Testis (tissue), 3 donors: ENCODE measurements around the gene CDH19. TPM values are rescaled to one million over a fixed set of nuclear protein-coding genes. Genes with fewer than 3 reads are reported as not detected.

Experiments
- DNase-seq: peaks from one replicate; pipeline ENCODE4 v3.0.0-alpha.2; 2019
- H3K27ac ChIP-seq, 2 donors: fragments of 200-600 bp; sonication (generic); one replicate each; pipeline ENCODE4 v1.5.1; 2019
- H3K27me3 ChIP-seq: fragments of 200-600 bp; sonication (generic); one replicate; pipeline ENCODE4 v1.5.1; 2019
- H3K36me3 ChIP-seq: fragments of 200-600 bp; sonication (generic); one replicate; pipeline ENCODE4 v1.5.1; 2017; ENCODE audit warnings: low read depth; ENCODE audit errors: missing control alignments
- H3K4me1 ChIP-seq: fragments of 200-600 bp; sonication (generic); one replicate; pipeline ENCODE4 v1.5.1; 2019
- H3K4me3 ChIP-seq, 2 donors: fragments of 200-600 bp; sonication (generic); one replicate each; pipeline ENCODE4 v1.5.1; 2017 to 2019
- H3K9me3 ChIP-seq: fragments of 200-600 bp; sonication (generic); one replicate; pipeline ENCODE4 v1.5.1; 2017
- POLR2A ChIP-seq: fragments of 450-650 bp; IDR thresholded peaks from one replicate; pipeline ENCODE4 v1.6.1; 2017; ENCODE audit warnings: antibody characterized with exemption, mild to moderate bottlenecking, moderate library complexity
- WGBS, 2 donors: methylation state at CpG; one replicate each; pipeline ENCODE4 v1.1.5; 2018; 5-methylcytosine and 5-hydroxymethylcytosine counted together
- intact Hi-C: fragments of 100-400 bp; cut with DNase I; formaldehyde crosslinking; loops from one replicate; pipeline ENCODE4 v1.15.1; 2023; ENCODE audit warnings: low total_unique reads
- polyA plus RNA-seq: library from polyadenylated mRNA; stranded (reverse); fragments of 350-450 nt; fragmentation: Illumina TruSeq; extraction: RNeasy Lipid Tissue Mini Kit (QIAGEN cat#74804); gene quantifications from one replicate; pipeline ENCODE4 v1.2.3, GENCODE V29; 2014; ENCODE audit warnings: low read depth, low replicate concordance; ENCODE audit not compliant: insufficient read depth
- total RNA-seq, 2 donors: library from RNA; depleted of rRNA; stranded (reverse); fragments of >200 nt; gene quantifications; one replicate each; pipeline ENCODE4 v1.2.3, GENCODE V29; 2016
- TF ChIP-seq, protein P1 (sequence below), 3 experiments: fragments of 450-650 bp in 2 of 3; fragments of 200-600 bp in 1 of 3; sonication (generic) in 1 of 3; IDR thresholded peaks; one replicate each; pipeline ENCODE4 v1.5.1; 2016 to 2019; ENCODE audit warnings: antibody characterized with exemption in 3 of 3, mild to moderate bottlenecking in 2 of 3, moderate library complexity in 1 of 3

CDH19 gene
- total and polyA plus RNA-seq, 3 donors from 2014 or later: 1.3 to 5.2 (median 3.3) TPM

DNA sequence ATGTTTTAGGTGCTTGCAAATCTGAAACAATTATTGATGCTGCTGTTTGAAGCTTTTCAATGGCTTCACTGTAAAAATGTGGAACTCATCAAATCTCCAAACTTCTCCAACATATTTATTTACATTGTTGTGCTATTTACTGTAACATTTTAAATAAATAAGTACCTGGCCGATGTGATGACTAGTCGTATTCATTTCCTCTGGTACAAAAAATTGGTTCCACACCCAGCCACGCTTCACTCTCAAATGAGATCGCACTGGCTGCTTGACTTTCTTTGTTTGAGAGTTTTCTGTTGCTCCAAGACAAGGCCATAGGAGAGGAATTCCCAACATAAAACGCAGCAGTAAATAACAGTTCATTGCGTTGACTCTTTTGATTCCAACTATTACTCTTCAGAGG lies 32.0 kb downstream of the CDH19 start:
- no peak overlapping the region for H3K27ac ChIP-seq
- no peaks in the 10 kb centered on the region for H3K36me3 ChIP-seq
- TF ChIP-seq, protein P1, sequence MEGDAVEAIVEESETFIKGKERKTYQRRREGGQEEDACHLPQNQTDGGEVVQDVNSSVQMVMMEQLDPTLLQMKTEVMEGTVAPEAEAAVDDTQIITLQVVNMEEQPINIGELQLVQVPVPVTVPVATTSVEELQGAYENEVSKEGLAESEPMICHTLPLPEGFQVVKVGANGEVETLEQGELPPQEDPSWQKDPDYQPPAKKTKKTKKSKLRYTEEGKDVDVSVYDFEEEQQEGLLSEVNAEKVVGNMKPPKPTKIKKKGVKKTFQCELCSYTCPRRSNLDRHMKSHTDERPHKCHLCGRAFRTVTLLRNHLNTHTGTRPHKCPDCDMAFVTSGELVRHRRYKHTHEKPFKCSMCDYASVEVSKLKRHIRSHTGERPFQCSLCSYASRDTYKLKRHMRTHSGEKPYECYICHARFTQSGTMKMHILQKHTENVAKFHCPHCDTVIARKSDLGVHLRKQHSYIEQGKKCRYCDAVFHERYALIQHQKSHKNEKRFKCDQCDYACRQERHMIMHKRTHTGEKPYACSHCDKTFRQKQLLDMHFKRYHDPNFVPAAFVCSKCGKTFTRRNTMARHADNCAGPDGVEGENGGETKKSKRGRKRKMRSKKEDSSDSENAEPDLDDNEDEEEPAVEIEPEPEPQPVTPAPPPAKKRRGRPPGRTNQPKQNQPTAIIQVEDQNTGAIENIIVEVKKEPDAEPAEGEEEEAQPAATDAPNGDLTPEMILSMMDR (IDR thresholded peaks at IDR 0.05): no peak
- no peak for TF ChIP-seq POLR2A
- H3K9me3 ChIP-seq: no peaks in the 10 kb centered on the region
- intact Hi-C loops: no loop called here
- H3K27me3 ChIP-seq: no peaks in the 10 kb centered on the region
- H3K4me1 ChIP-seq: no peaks in the 10 kb centered on the region
- no peak overlapping the region for H3K4me3 ChIP-seq
- no peak for DNase-seq
- WGBS, 2 donors: 33 to 36% methylated on average over 6 of the region's 6 CpGs

GRCh38 chr18:66566616-66567015 lies 37.3 kb downstream of the CDH19 start:
- TF ChIP-seq POLR2A: no peak
- TF ChIP-seq, protein P1 (IDR thresholded peaks at IDR 0.05): no peak
- WGBS, 2 donors: 86 to 93% methylated on average over 5 of the region's 5 CpGs

GRCh38 chr18:66564236-66564635 lies 39.7 kb downstream of the CDH19 start:
- Histone ChIP-seq H3K4me3 (no peak overlapping the region), H3K36me3 (no peaks in the 10 kb centered on the region), H3K9me3 (no peaks in the 10 kb centered on the region), H3K27me3 (no peaks in the 10 kb centered on the region), H3K27ac (no peak overlapping the region), H3K4me1 (no peaks in the 10 kb centered on the region)
- TF ChIP-seq, protein P1 (IDR thresholded peaks at IDR 0.05): no peak
- no peak for TF ChIP-seq POLR2A
- DNase-seq: no peak
- intact Hi-C loops: no loop called here

More at GRCh38 chr18:66566616-66567015, 37.3 kb downstream of the CDH19 start:
- DNase-seq: no peak
- H3K4me3 ChIP-seq: no peak overlapping the region
- H3K36me3 ChIP-seq: no peaks in the 10 kb centered on the region
- intact Hi-C loops: no loop called here
- H3K27ac ChIP-seq: no peak overlapping the region
- H3K9me3 ChIP-seq: no peaks in the 10 kb centered on the region
- H3K27me3 ChIP-seq: no peaks in the 10 kb centered on the region
- no peaks in the 10 kb centered on the region for H3K4me1 ChIP-seq

DNA sequence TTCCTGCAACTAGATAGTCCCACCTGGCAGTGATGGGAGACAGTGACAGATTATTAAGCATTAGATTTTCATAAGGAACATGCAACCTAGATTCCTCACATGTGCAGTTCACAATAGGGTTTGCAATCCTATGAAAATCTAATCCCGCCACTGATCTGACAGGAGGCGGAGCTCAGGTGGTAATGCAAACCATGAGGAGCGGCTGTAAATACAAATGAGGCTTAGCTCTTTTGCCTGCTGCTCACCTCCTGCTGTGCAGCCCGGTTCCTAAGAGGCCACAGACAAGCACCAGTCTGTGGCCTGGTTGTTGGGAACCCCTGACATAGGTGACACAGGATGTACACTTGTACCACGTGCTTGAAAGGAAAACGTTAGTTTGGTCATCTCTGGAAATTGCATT lies 41.6 kb downstream of the CDH19 start:
- no peaks in the 10 kb centered on the region for H3K36me3 ChIP-seq
- no peaks in the 10 kb centered on the region for H3K27me3 ChIP-seq
- no peak overlapping the region for H3K27ac ChIP-seq
- WGBS, 2 donors: 84 to 92% methylated on average over 6 of the region's 6 CpGs
- H3K9me3 ChIP-seq: no peaks in the 10 kb centered on the region
- H3K4me3 ChIP-seq: no peak overlapping the region
- no peak for DNase-seq
- TF ChIP-seq, protein P1 (IDR thresholded peaks at IDR 0.05): no peak
- no peak for TF ChIP-seq POLR2A
- intact Hi-C loops: no loop called here
- H3K4me1 ChIP-seq: no peaks in the 10 kb centered on the region

GRCh38 chr18:66560094-66560493 lies 43.8 kb downstream of the CDH19 start:
- Histone ChIP-seq H3K36me3 (no peaks in the 10 kb centered on the region), H3K4me3 (no peak overlapping the region), H3K9me3 (no peaks in the 10 kb centered on the region), H3K27ac (no peak overlapping the region), H3K27me3 (no peaks in the 10 kb centered on the region), H3K4me1 (no peaks in the 10 kb centered on the region)
- 85 to 88% methylated on average over 4 of the region's 4 CpGs for WGBS, 2 donors
- intact Hi-C loops: no loop called here
- TF ChIP-seq, protein P1 (IDR thresholded peaks at IDR 0.05): peak in 1 of 3 experiments; percentile 16
- no peak for TF ChIP-seq POLR2A
- DNase-seq: peak; percentile 31
